CD14-positive monocyte (primary cell): Measurements from ENCODE around the gene MISP. TPM values are rescaled to one million over a fixed set of nuclear protein-coding genes. Genes with fewer than 3 reads are reported as not detected.

ENCODE experiments used
- DNase-seq, 3 donors: peaks; one replicate each; pipeline ENCODE4 v3.0.0-alpha.2; 2011 to 2022
- H2AFZ ChIP-seq: 2 replicates; pipeline ENCODE4 v1.6.0; 2012; ENCODE audit warnings: mild to moderate bottlenecking, low read depth, low read length, inconsistent platforms; ENCODE audit not compliant: insufficient read depth, poor library complexity, severe bottlenecking
- H3K27ac ChIP-seq, 2 donors: 1 replicate in 1 of 2; 2 replicates in 1 of 2; pipeline ENCODE4 v1.5.1; 2012 to 2013; ENCODE audit warnings: low read length in 2 of 2, control low read depth in 1 of 2, inconsistent platforms in 1 of 2, low read depth in 1 of 2, mild to moderate bottlenecking in 1 of 2
- H3K27me3 ChIP-seq, 2 donors: one replicate each; pipeline versions ENCODE4 v1.6.0 to v1.6.1; 2011 to 2013; ENCODE audit warnings: low read length in 2 of 2; ENCODE audit not compliant: control insufficient read depth in 2 of 2, insufficient read depth in 2 of 2
- H3K36me3 ChIP-seq, 2 donors: replicated peaks in 1 of 2; 1 replicate in 1 of 2; 2 replicates in 1 of 2; pipeline versions ENCODE4 v1.5.1 to v1.6.1; 2012 to 2013; ENCODE audit warnings: low read length in 2 of 2, control low read depth in 1 of 2, inconsistent platforms in 1 of 2, mild to moderate bottlenecking in 1 of 2; ENCODE audit not compliant: insufficient read depth in 2 of 2, control insufficient read depth in 1 of 2
- H3K4me1 ChIP-seq, 2 donors: 1 replicate in 1 of 2; 2 replicates in 1 of 2; pipeline versions ENCODE4 v1.5.1 to v1.6.1; 2012 to 2013; ENCODE audit warnings: low read length in 2 of 2, control low read depth in 1 of 2, inconsistent platforms in 1 of 2, mild to moderate bottlenecking in 1 of 2, moderate library complexity in 1 of 2; ENCODE audit not compliant: insufficient read depth in 2 of 2, control insufficient read depth in 1 of 2
- H3K4me2 ChIP-seq: replicated peaks from 2 replicates; pipeline ENCODE3; 2012; ENCODE audit warnings: low read length, moderate library complexity, mild to moderate bottlenecking; ENCODE audit not compliant: poor library complexity, severe bottlenecking; ENCODE audit errors: extremely low read depth
- H3K4me3 ChIP-seq, 3 experiments: fragments of 200-600 bp in 1 of 3; sonication (generic) in 1 of 3; replicated peaks in 1 of 3; 1 replicate in 2 of 3; 2 replicates in 1 of 3; pipeline ENCODE4 v1.5.1; 2011 to 2013; ENCODE audit warnings: low read length in 3 of 3, mild to moderate bottlenecking in 3 of 3, control low read depth in 2 of 3, low read depth in 2 of 3, inconsistent platforms in 1 of 3, moderate library complexity in 1 of 3
- H3K79me2 ChIP-seq: 2 replicates; pipeline ENCODE4 v1.6.0; 2012; ENCODE audit warnings: mild to moderate bottlenecking, control low read depth, inconsistent platforms, low read length, moderate library complexity; ENCODE audit not compliant: insufficient read depth
- H3K9ac ChIP-seq: 2 replicates; pipeline ENCODE4 v1.6.0; 2017; ENCODE audit warnings: low read length, mild to moderate bottlenecking; ENCODE audit not compliant: insufficient read depth, poor library complexity, severe bottlenecking
- H3K9me3 ChIP-seq, 2 donors: replicated peaks in 1 of 2; 1 replicate in 1 of 2; 2 replicates in 1 of 2; pipeline versions ENCODE4 v1.5.1 to v1.6.1; 2012 to 2013; ENCODE audit warnings: low read length in 2 of 2, control low read depth in 1 of 2; ENCODE audit not compliant: control insufficient read depth in 1 of 2, insufficient read depth in 1 of 2
- H4K20me1 ChIP-seq: 2 replicates; pipeline ENCODE4 v1.6.0; 2012; ENCODE audit warnings: mild to moderate bottlenecking, low read length, control low read depth, moderate library complexity; ENCODE audit not compliant: insufficient read depth
- H3K27ac Mint-ChIP-seq, 7 donors: one replicate each; pipeline ENCODE4 v1.8.0; 2020; ENCODE audit warnings: mild to moderate bottlenecking in 7 of 7, mixed read lengths in 7 of 7, moderate library complexity in 6 of 7, inconsistent platforms in 2 of 7
- H3K27me3 Mint-ChIP-seq, 3 donors: one replicate each; pipeline ENCODE4 v1.8.0; 2021 to 2022; ENCODE audit warnings: low read depth in 3 of 3, mild to moderate bottlenecking in 3 of 3, mixed read lengths in 3 of 3, moderate library complexity in 3 of 3, inconsistent platforms in 1 of 3
- H3K36me3 Mint-ChIP-seq, 2 donors: one replicate each; pipeline ENCODE4 v1.8.0; 2020; ENCODE audit warnings: mixed read lengths in 2 of 2, inconsistent platforms in 1 of 2, mild to moderate bottlenecking in 1 of 2
- H3K4me1 Mint-ChIP-seq: one replicate; pipeline ENCODE4 v1.8.0; 2020; ENCODE audit warnings: mild to moderate bottlenecking, mixed read lengths
- H3K4me3 Mint-ChIP-seq, 2 donors: one replicate each; pipeline ENCODE4 v1.8.0; 2020; ENCODE audit warnings: mild to moderate bottlenecking in 2 of 2, mixed read lengths in 2 of 2, moderate library complexity in 1 of 2
- H3K9me3 Mint-ChIP-seq, 7 donors: one replicate each; pipeline ENCODE4 v1.8.0; 2020 to 2022; ENCODE audit warnings: mixed read lengths in 7 of 7, mild to moderate bottlenecking in 6 of 7, moderate library complexity in 6 of 7, inconsistent platforms in 2 of 7
- CTCF ChIP-seq: fragments of 200-600 bp; IDR thresholded peaks from one replicate; pipeline ENCODE4 v1.8.0; 2022; ENCODE audit warnings: antibody characterized with exemption, mild to moderate bottlenecking
- WGBS: methylation state at CpG from one replicate; pipeline ENCODE4 v1.1.5; 2013; ENCODE audit warnings: missing lambda C conversion rate; ENCODE audit not compliant: insufficient coverage; 5-methylcytosine and 5-hydroxymethylcytosine counted together
- intact Hi-C, 2 donors: fragments of 100-400 bp; cut with micrococcal nuclease; formaldehyde crosslinking; loops; one replicate each; pipeline versions ENCODE4 v1.15.0 to v1.15.1; 2023
- polyA plus RNA-seq, 3 donors: library from polyadenylated mRNA; depleted of rRNA in 1 of 3; unstranded in 2 of 3; stranded (reverse) in 1 of 3; fragments of 300-500 nt in 2 of 3; fragments of >200 nt in 1 of 3; fragmentation: Illumina TruSeq in 2 of 3; gene quantifications; 1 replicate in 2 of 3; 2 replicates in 1 of 3; pipeline ENCODE4 v1.2.3, GENCODE V29; 2012 to 2021

The MISP gene
- polyA plus RNA-seq, 3 donors: not detected

- Histone ChIP-seq H3K79me2 (no peaks in the 10 kb centered on the region), H3K4me3 (no peak overlapping the region), H3K9me3 (no peaks in the 10 kb centered on the region), H3K9ac (no peak overlapping the region), H3K4me2 (no peak overlapping the region), H3K27ac (no peak overlapping the region), H3K4me1 (peaks cover 14 to 15% of the 10 kb centered on the region in 2 donors), H2AFZ (no peak overlapping the region), H3K36me3 (no peaks in the 10 kb centered on the region), H3K27me3 (no peaks in the 10 kb centered on the region), H4K20me1 (no peaks in the 10 kb centered on the region)
- TF ChIP-seq CTCF: no peak
- Mint-ChIP-seq H3K4me1 (peaks cover 14% of the 10 kb centered on the region), H3K9me3 (peaks cover 0 to 3% (median 0%) of the 10 kb centered on the region in 7 donors), H3K36me3 (peaks cover 0 to 2% of the 10 kb centered on the region in 2 donors), H3K27ac (no peak overlapping the region), H3K27me3 (peaks cover 8 to 11% (median 10%) of the 10 kb centered on the region in 3 donors), H3K4me3 (no peak overlapping the region)
- WGBS: 95% methylated on average over 13 of the region's 16 CpGs
- no peak for DNase-seq
- intact Hi-C loops: no loop called here
Observed at GRCh38 chr19:787536-787935, 36.6 kb downstream of the MISP start.

GRCh38 chr19:788686-788982 lies 37.7 kb downstream of the MISP start:
- H3K4me3 Mint-ChIP-seq: no peak overlapping the region
- 90% methylated on average over 8 of the region's 11 CpGs for WGBS
- H3K27me3 Mint-ChIP-seq: peaks cover 6 to 8% (median 8%) of the 10 kb centered on the region in 3 donors

More at GRCh38 chr19:788686-788982, 37.7 kb downstream of the MISP start:
- H3K4me3 ChIP-seq: no peak overlapping the region
- TF ChIP-seq CTCF: no peak
- H3K9ac ChIP-seq: peak overlapping the region; percentile 43
- H3K4me2 ChIP-seq: peak overlapping the region; percentile 41
- no peaks in the 10 kb centered on the region for H3K36me3 ChIP-seq
- no peaks in the 10 kb centered on the region for H3K79me2 ChIP-seq
- no peaks in the 10 kb centered on the region for H3K9me3 ChIP-seq
- no peak for DNase-seq
- Mint-ChIP-seq H3K36me3 (peaks cover 0 to 2% of the 10 kb centered on the region in 2 donors), H3K27ac (peak overlapping the region in 1 of 7 donors; percentile 85), H3K4me1 (peaks cover 12% of the 10 kb centered on the region), H3K9me3 (peaks cover 0 to 3% (median 0%) of the 10 kb centered on the region in 7 donors)
- peak overlapping the region; percentile 75 for H2AFZ ChIP-seq
- H3K4me1 ChIP-seq: peaks cover 14 to 15% of the 10 kb centered on the region in 2 donors
- intact Hi-C loops: no loop called here
- H3K27ac ChIP-seq: no peak overlapping the region
- no peaks in the 10 kb centered on the region for H3K27me3 ChIP-seq
- H4K20me1 ChIP-seq: no peaks in the 10 kb centered on the region
